Lower leg skin (tissue), 3 donors: ENCODE measurements around the gene HOXB2.

ENCODE experiments used
- CTCF ChIP-seq, 3 donors: fragments of 450-650 bp; IDR thresholded peaks; one replicate each; pipeline ENCODE4 v1.5.1; 2016; ENCODE audit warnings: antibody characterized with exemption in 3 of 3, mild to moderate bottlenecking in 3 of 3, moderate library complexity in 2 of 3
- POLR2A ChIP-seq, 2 donors: fragments of 450-650 bp; IDR thresholded peaks; one replicate each; pipeline ENCODE4 v1.6.1; 2016 to 2017; ENCODE audit warnings: antibody characterized with exemption in 2 of 2, mild to moderate bottlenecking in 1 of 2, moderate library complexity in 1 of 2

- no peak for TF ChIP-seq CTCF (IDR thresholded peaks at IDR 0.05)
- no peak for TF ChIP-seq POLR2A (IDR thresholded peaks at IDR 0.05)
These were observed 41.7 kb upstream of the HOXB2 start for GRCh38 chr17:48586355-48587258.
